Glutamatergic neuron (in vitro differentiated cells): ENCODE measurements around the gene NXF1. TPM values are rescaled to one million over a fixed set of nuclear protein-coding genes. Genes with fewer than 3 reads are reported as not detected.

Experiments used
- DNase-seq: peaks from one replicate; pipeline ENCODE4 v3.0.0; 2022
- H3K27ac Mint-ChIP-seq: one replicate; pipeline ENCODE4 v1.8.0; 2020; ENCODE audit warnings: mild to moderate bottlenecking, mixed read lengths, inconsistent platforms; ENCODE audit not compliant: unreplicated experiment
- H3K27me3 Mint-ChIP-seq: one replicate; pipeline ENCODE4 v1.8.0; 2020; ENCODE audit warnings: mild to moderate bottlenecking, moderate library complexity, mixed read lengths, inconsistent platforms; ENCODE audit not compliant: unreplicated experiment
- H3K36me3 Mint-ChIP-seq: one replicate; pipeline ENCODE4 v1.8.0; 2020; ENCODE audit warnings: mild to moderate bottlenecking, mixed read lengths, inconsistent platforms; ENCODE audit not compliant: unreplicated experiment
- H3K4me1 Mint-ChIP-seq: one replicate; pipeline ENCODE4 v1.8.0; 2020; ENCODE audit warnings: mild to moderate bottlenecking, low read depth, mixed read lengths, inconsistent platforms; ENCODE audit not compliant: unreplicated experiment
- H3K4me3 Mint-ChIP-seq: one replicate; pipeline ENCODE4 v1.8.0; 2020; ENCODE audit warnings: mild to moderate bottlenecking, mixed read lengths, inconsistent platforms; ENCODE audit not compliant: unreplicated experiment
- H3K9me3 Mint-ChIP-seq: one replicate; pipeline ENCODE4 v1.8.0; 2020; ENCODE audit warnings: mild to moderate bottlenecking, moderate library complexity, mixed read lengths, inconsistent platforms; ENCODE audit not compliant: unreplicated experiment
- total RNA-seq: library from RNA; stranded (reverse); fragmentation: NEBNext Ultra II Directional; extraction: Animal tissue kit (Norgen Biotek cat#: 25700); gene quantifications from one replicate; pipeline ENCODE4 v1.2.1, GENCODE V29; 2021; ENCODE audit not compliant: unreplicated experiment
- TF ChIP-seq, protein P1 (sequence below): fragments of 200-600 bp; sonication (generic); IDR thresholded peaks from one replicate; pipeline ENCODE4 v1.5.0; 2021; ENCODE audit not compliant: partially characterized antibody, unreplicated experiment

Gene NXF1
- total RNA-seq, 1 donor from 2014 or later: 104 TPM

DNA sequence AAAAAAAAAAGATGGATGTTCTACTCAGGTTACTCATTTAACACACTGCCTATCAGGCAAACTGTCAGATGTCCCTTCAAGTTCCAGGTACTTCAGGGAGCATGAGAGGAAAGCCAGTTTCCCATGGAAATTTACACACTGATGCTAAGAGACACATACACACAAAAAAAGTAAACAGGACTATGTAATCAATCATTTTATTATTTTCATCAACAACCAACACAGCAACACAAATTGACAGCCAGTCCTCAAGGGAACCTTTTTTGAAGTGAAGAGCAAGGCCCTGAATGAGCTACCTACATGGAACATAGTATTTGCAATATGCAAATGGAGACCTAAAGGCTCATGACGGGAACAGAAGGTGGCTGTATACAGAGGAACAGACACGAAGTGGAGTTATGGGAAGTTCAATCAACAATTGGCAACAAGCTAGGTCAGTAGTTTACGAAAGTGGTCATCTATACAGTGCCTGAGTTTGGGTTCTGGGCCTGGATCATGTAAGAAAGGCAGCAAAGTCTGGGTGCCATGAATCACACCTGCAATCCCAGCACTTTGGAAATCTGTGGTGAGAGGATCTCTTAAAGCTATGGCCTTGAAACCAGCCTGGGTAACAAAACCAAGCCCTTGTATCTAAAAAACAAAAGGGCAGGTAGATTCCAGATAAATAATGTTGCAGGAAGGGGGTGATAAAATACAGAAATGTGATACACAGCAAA is 46.7 kb upstream of the NXF1 start:
- DNase-seq: no peak
- Mint-ChIP-seq H3K4me1 (peaks cover 11% of the 10 kb centered on the region), H3K9me3 (peaks cover 17% of the 10 kb centered on the region), H3K4me3 (peak overlapping the region; percentile 5), H3K36me3 (peaks cover 3% of the 10 kb centered on the region), H3K27ac (no peak overlapping the region), H3K27me3 (peaks cover 13% of the 10 kb centered on the region)
- TF ChIP-seq, protein P1, sequence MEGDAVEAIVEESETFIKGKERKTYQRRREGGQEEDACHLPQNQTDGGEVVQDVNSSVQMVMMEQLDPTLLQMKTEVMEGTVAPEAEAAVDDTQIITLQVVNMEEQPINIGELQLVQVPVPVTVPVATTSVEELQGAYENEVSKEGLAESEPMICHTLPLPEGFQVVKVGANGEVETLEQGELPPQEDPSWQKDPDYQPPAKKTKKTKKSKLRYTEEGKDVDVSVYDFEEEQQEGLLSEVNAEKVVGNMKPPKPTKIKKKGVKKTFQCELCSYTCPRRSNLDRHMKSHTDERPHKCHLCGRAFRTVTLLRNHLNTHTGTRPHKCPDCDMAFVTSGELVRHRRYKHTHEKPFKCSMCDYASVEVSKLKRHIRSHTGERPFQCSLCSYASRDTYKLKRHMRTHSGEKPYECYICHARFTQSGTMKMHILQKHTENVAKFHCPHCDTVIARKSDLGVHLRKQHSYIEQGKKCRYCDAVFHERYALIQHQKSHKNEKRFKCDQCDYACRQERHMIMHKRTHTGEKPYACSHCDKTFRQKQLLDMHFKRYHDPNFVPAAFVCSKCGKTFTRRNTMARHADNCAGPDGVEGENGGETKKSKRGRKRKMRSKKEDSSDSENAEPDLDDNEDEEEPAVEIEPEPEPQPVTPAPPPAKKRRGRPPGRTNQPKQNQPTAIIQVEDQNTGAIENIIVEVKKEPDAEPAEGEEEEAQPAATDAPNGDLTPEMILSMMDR: no peak

DNA sequence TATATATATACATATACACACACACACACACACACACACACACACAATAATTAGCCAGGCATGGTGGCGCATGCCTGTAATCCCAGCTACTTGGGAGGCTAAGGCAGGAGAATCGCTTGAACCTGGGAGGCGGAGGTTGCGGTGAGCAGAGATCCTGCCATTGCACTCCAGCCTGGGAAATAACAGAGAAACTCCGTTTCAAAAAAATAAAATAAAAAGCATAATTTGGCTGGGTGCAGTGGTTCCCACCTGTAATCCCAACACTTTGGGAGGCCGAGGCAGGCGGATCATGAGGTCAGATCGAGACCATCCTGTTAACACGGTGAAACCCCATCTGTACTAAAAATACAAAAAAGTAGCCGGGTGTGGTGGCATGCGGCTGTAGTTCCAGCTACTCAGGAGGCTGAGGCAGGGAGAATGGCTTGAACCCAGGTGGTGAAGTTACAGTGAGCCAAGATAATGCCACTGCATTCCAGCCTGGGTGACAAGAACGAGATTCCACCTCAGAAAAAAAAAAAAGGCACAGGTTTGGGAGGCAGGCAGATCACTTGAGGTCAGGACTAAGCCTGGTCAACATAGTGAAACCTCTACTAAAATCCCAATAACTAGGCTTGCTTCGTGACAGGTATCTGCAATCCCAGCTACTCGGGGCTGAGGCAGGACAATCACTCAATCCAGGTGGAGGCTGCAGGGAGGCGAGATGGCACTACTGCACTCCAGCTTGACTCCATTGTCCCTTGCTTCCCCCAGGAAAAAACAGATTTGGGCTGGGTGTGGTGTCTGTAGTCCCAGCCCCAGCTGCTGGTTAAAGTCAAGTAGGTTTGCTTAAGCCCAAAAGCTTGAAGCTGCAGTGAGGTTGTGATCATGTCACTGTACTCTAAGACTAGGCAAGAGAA is 45.9 kb upstream of the NXF1 start:
- Mint-ChIP-seq H3K9me3 (peaks cover 15% of the 10 kb centered on the region), H3K4me1 (peaks cover 11% of the 10 kb centered on the region), H3K27me3 (peaks cover 10% of the 10 kb centered on the region), H3K27ac (no peak overlapping the region), H3K4me3 (no peak overlapping the region), H3K36me3 (peaks cover 3% of the 10 kb centered on the region)
- TF ChIP-seq, protein P1: no peak
- no peak for DNase-seq

DNA sequence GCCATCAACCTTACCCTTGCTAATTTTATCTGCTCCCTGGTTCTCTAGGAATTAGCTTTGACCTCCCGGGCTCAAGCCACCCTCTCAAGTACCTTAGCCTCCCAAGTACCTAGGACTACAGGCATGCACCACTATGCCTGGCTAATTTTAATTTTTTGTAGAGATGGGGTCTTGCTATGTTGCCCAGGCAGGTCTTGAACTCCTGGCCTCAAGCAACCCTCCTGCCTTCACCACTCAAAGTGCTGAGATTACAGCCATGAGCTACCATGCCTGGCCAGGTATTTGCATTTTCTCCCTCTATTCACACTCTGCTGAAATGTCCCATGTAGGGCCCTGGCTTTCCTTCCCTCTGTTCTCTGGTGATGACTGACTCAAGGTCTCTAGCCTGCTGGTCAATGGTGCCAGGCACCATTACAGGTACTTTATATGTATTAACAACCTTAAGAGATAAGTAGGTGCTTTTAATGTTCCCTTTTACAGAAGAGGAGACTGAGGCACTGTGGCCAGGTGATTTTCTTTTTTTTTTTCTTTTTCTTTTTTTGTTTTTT is 42.6 kb upstream of the NXF1 start:
- TF ChIP-seq, protein P1: no peak
- no peaks in the 10 kb centered on the region for H3K36me3 Mint-ChIP-seq
- H3K4me3 Mint-ChIP-seq: no peak overlapping the region
- H3K9me3 Mint-ChIP-seq: peaks cover 3% of the 10 kb centered on the region
- H3K4me1 Mint-ChIP-seq: no peaks in the 10 kb centered on the region
- H3K27me3 Mint-ChIP-seq: no peaks in the 10 kb centered on the region
- DNase-seq: no peak
- H3K27ac Mint-ChIP-seq: no peak overlapping the region

DNA sequence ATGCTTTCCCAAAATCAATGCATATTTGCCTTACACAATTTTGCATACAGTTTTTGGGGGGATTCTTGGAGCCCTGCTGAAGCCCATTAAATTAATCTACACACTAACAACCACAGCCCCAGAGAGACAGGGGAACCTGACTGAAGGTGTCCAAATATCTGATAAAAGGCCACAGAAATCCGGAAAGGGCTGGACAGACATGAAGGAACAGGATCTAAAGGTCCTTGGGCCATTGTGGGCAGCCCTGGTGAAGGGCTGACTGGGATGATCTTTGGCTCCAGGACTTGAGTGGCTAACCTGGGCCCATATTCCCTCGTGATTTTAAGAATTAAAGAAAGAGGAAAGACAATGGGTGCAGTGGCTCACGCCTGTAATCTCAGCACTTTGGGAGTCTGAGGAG is 40.9 kb upstream of the NXF1 start:
- TF ChIP-seq, protein P1: no peak
- DNase-seq: no peak
- Mint-ChIP-seq H3K4me3 (no peak overlapping the region), H3K27ac (no peak overlapping the region), H3K9me3 (peaks cover 3% of the 10 kb centered on the region), H3K27me3 (no peaks in the 10 kb centered on the region), H3K36me3 (no peaks in the 10 kb centered on the region), H3K4me1 (no peaks in the 10 kb centered on the region)
